Gastroesophageal sphincter (tissue), 4 donors: ENCODE measurements around the gene TPMT. TPM values are rescaled to one million over a fixed set of nuclear protein-coding genes. Genes with fewer than 3 reads are reported as not detected.

Experiments used
- ATAC-seq: fragments of 150-250 bp; one replicate; pipeline ENCODE4 v1.9.1; 2016; ENCODE audit warnings: mild to moderate bottlenecking, moderate library complexity
- H3K27ac ChIP-seq, 4 donors: fragments of 200-600 bp; sonication (generic) in 3 of 4; 1 replicate in 3 of 4; 2 replicates in 1 of 4; pipeline ENCODE4 v1.5.1; 2016 to 2019
- H3K27me3 ChIP-seq: fragments of 200-600 bp; sonication (generic); one replicate; pipeline ENCODE4 v1.5.1; 2019
- H3K36me3 ChIP-seq, 2 donors: fragments of 200-600 bp; sonication (generic); one replicate each; pipeline ENCODE4 v1.5.1; 2019; ENCODE audit warnings: control low read depth in 1 of 2
- H3K4me1 ChIP-seq, 3 donors: fragments of 200-600 bp; sonication (generic); 1 replicate in 2 of 3; 2 replicates in 1 of 3; pipeline ENCODE4 v1.5.1; 2016 to 2019; ENCODE audit warnings: control low read depth in 2 of 3
- H3K4me3 ChIP-seq, 2 donors: fragments of 200-600 bp; sonication (generic); one replicate each; pipeline ENCODE4 v1.5.1; 2019; ENCODE audit warnings: mild to moderate bottlenecking in 1 of 2, moderate library complexity in 1 of 2
- H3K9me3 ChIP-seq, 3 donors: fragments of 200-600 bp; sonication (generic); one replicate each; pipeline ENCODE4 v1.5.1; 2017 to 2019; ENCODE audit warnings: control low read depth in 2 of 3
- CTCF ChIP-seq, 4 experiments: fragments of 200-600 bp in 2 of 4; fragments of 450-650 bp in 2 of 4; sonication (generic) in 1 of 4; IDR thresholded peaks; one replicate each; pipeline ENCODE4 v1.5.1; 2017 to 2019; ENCODE audit warnings: antibody characterized with exemption in 4 of 4, mild to moderate bottlenecking in 2 of 4, moderate library complexity in 2 of 4
- EP300 ChIP-seq: sonication (generic); formaldehyde crosslinking; IDR thresholded peaks from one replicate; pipeline ENCODE4 v1.6.1; 2017; ENCODE audit warnings: antibody characterized with exemption, mild to moderate bottlenecking
- POLR2A ChIP-seq, 2 donors: fragments of 450-650 bp; IDR thresholded peaks; one replicate each; pipeline ENCODE4 v1.6.1; 2017; ENCODE audit warnings: antibody characterized with exemption in 2 of 2, mild to moderate bottlenecking in 2 of 2, moderate library complexity in 1 of 2
- POLR2AphosphoS5 ChIP-seq: sonication (generic); formaldehyde crosslinking; IDR thresholded peaks from one replicate; pipeline ENCODE4 v1.6.1; 2017; ENCODE audit warnings: antibody characterized with exemption
- WGBS, 2 donors: methylation state at CpG; one replicate each; pipeline ENCODE4 v1.1.5; 2018; ENCODE audit warnings: low coverage in 1 of 2; 5-methylcytosine and 5-hydroxymethylcytosine counted together
- total RNA-seq, 4 donors: library from RNA; depleted of rRNA; stranded (reverse); fragments of >200 nt; gene quantifications; one replicate each; pipeline ENCODE4 v1.1.0, GENCODE V29; 2016

The TPMT gene
- total RNA-seq, 4 donors from 2014 or later = 5.7 to 8.9 (median 7.2) TPM

DNA sequence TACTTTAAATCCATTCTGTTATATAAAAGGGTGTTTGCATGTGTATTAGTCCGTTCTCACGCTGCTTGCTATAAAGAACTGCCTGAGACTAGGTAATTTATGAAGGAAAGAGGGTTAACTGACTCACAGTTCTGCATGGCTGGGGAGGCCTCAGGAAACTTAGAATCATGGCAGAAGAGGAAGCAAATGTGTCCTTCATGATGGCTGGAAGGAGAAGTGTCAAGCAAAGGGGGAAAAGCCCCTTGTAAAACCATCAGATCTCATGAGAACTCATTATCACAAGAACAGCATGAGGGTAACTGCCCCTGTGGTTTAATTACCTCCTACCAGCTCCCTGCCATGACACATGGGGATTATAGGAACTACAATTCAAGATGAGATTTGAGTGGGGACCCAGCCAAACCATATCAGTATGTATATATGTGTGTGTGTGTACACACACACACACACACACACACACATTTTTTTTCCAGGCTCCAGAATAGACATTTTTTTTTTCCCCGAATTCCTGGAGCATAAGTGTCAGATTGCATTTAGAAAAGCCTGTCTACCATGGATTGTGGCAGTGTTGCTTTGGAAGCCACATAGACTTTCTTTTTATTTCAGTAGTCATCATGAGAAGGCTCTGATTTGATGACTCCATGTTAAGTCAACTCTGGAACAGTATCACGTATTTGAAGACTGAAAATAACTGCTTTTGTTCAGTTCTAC is 31.8 kb upstream of the TPMT start:
- WGBS, 2 donors = 90 to 91% methylated on average over 2 to 4 of the region's 4 CpGs

DNA sequence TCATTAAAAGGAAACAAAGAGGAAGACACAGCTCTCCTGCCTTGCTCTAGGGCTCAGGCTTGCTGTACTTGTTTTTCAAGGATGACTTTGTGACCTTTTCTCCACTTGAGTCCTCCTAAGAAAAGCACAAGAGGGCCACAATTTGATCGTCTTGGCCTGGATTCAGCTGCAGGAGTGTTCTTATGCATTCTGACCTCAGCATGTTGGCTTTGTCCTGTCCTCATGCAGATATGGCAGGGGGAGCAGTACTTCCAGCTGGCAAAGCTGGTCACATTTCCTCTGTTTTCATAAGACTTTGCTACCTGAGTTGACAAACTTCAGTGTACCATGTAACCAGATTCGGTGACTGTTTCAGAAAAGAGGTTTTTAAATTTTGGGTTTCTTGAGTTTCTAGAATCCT is 31.2 kb upstream of the TPMT start:
- no peaks in the 10 kb centered on the region for H3K27me3 ChIP-seq
- 50 to 57% methylated on average over 1 to 2 of the region's 2 CpGs for WGBS, 2 donors

More for the DNA sequence above, 31.8 kb upstream of the TPMT start:
- H3K27ac ChIP-seq = no peak overlapping the region
- H3K9me3 ChIP-seq = no peaks in the 10 kb centered on the region
- H3K36me3 ChIP-seq = peaks cover 0 to 32% of the 10 kb centered on the region in 2 donors
- H3K4me3 ChIP-seq = no peak overlapping the region
- no peak for ATAC-seq
- H3K4me1 ChIP-seq = no peaks in the 10 kb centered on the region
- TF ChIP-seq POLR2AphosphoS5 (no peak), POLR2A (IDR thresholded peaks at IDR 0.05) (no peak), EP300 (no peak), CTCF (IDR thresholded peaks at IDR 0.05) (no peak)
- H3K27me3 ChIP-seq = no peaks in the 10 kb centered on the region

DNA sequence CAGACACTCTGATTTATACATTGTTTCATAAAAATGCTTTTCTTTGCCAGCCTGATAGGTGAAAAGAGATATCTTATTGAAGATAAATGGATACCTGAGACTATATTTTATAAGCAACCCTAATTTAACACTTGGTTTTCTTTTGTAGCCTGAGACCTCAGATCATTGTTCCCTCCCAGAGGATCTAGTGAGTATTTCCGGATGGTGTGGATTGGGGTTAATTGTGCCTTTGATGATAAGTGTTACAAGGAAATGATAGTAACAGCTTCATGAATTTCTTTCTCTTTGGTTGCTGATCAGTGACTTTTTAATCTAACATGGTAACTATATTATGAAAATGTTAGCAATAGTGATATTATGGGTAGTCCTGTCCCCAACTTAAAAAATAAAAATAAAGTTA is 30.7 kb upstream of the TPMT start:
- no peaks in the 10 kb centered on the region for H3K4me1 ChIP-seq
- H3K27ac ChIP-seq = no peak overlapping the region
- no peaks in the 10 kb centered on the region for H3K9me3 ChIP-seq
- TF ChIP-seq POLR2AphosphoS5 (no peak), POLR2A (IDR thresholded peaks at IDR 0.05) (no peak), CTCF (IDR thresholded peaks at IDR 0.05) (no peak), EP300 (no peak)
- no peak for ATAC-seq
- no peak overlapping the region for H3K4me3 ChIP-seq
- WGBS, 2 donors = 80% methylated on average over 1 of the region's 1 CpG; no CpG with 5 or more reads in 1 of the 2 donors
- no peaks in the 10 kb centered on the region for H3K27me3 ChIP-seq
- H3K36me3 ChIP-seq = peaks cover 0 to 27% of the 10 kb centered on the region in 2 donors

More for the DNA sequence above, 31.2 kb upstream of the TPMT start:
- Histone ChIP-seq H3K4me1 (no peaks in the 10 kb centered on the region), H3K36me3 (peaks cover 0 to 26% of the 10 kb centered on the region in 2 donors), H3K27ac (no peak overlapping the region), H3K4me3 (no peak overlapping the region), H3K9me3 (no peaks in the 10 kb centered on the region)
- TF ChIP-seq CTCF (IDR thresholded peaks at IDR 0.05) (no peak), EP300 (no peak), POLR2AphosphoS5 (no peak), POLR2A (IDR thresholded peaks at IDR 0.05) (no peak)
- no peak for ATAC-seq

GRCh38 chr6:18183766-18184165 is 28.9 kb upstream of the TPMT start:
- Histone ChIP-seq H3K9me3 (no peaks in the 10 kb centered on the region), H3K36me3 (peaks cover 0 to 20% of the 10 kb centered on the region in 2 donors), H3K27ac (no peak overlapping the region), H3K4me3 (no peak overlapping the region), H3K27me3 (no peaks in the 10 kb centered on the region), H3K4me1 (no peaks in the 10 kb centered on the region)
- no peak for ATAC-seq
- 68 to 91% methylated on average over 3 to 4 of the region's 4 CpGs for WGBS, 2 donors
- no peak for TF ChIP-seq CTCF (IDR thresholded peaks at IDR 0.05)
- no peak for TF ChIP-seq POLR2A (IDR thresholded peaks at IDR 0.05)
- no peak for TF ChIP-seq EP300
- TF ChIP-seq POLR2AphosphoS5 = no peak

- no peaks in the 10 kb centered on the region for H3K9me3 ChIP-seq
- TF ChIP-seq EP300 (no peak), POLR2AphosphoS5 (no peak)
- H3K27me3 ChIP-seq = no peaks in the 10 kb centered on the region
- H3K36me3 ChIP-seq = peaks cover 0 to 11% of the 10 kb centered on the region in 2 donors
- H3K4me3 ChIP-seq = no peak overlapping the region
- H3K4me1 ChIP-seq = no peaks in the 10 kb centered on the region
- WGBS, 2 donors = 67 to 70% methylated on average over 4 of the region's 4 CpGs
- no peak for ATAC-seq
- H3K27ac ChIP-seq = no peak overlapping the region
Measured at GRCh38 chr6:18182568-18182967, 27.7 kb upstream of the TPMT start.
